Thyroid gland (tissue), 4 donors: ENCODE measurements around the gene PALLD.

Experiments used
- CTCF ChIP-seq, 6 experiments: fragments of 200-600 bp in 3 of 6; fragments of 450-650 bp in 3 of 6; sonication (generic) in 3 of 6; IDR thresholded peaks; one replicate each; pipeline ENCODE4 v1.5.1; 2016 to 2019; ENCODE audit warnings: antibody characterized with exemption in 6 of 6, mild to moderate bottlenecking in 2 of 6, inconsistent platforms in 1 of 6, moderate library complexity in 1 of 6
- POLR2A ChIP-seq, 2 donors: fragments of 450-650 bp; IDR thresholded peaks; one replicate each; pipeline ENCODE4 v1.6.1; 2017; ENCODE audit warnings: antibody characterized with exemption in 2 of 2, mild to moderate bottlenecking in 2 of 2, moderate library complexity in 1 of 2

DNA sequence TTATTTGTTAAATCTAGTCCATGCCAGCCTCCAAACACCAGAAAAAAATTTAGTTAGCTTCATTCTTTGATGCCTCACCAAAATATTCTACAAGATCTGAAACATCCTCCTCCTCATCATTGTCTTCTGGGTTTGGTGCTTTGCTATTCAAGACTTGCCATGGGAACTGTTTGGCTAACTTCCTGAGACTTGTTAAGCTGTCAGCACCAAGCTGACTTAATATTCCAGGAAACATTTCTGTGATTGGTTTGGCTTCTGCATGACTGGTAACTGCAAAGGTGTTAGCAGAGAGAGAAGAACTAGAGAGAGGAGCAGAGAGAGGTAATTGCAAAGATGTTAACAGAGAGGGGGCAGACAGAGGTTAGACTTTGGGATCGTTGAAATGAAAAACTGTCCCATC lies 101.3 kb downstream of the PALLD start:
- TF ChIP-seq CTCF (IDR thresholded peaks at IDR 0.05) (no peak), POLR2A (IDR thresholded peaks at IDR 0.05) (no peak)
